ENCODE measurements around the gene FASN.

Gene FASN

GRCh38 chr17:82073446-82073845 is 24.6 kb downstream of the FASN start:
- peaks cover 2 to 4% of the 10 kb centered on the region in 2 donors for H3K4me1 ChIP-seq (ENCODE audit: control insufficient read depth in 2 of 2, insufficient read depth in 2 of 2, low read length in 2 of 2)
- H3K27ac ChIP-seq (ENCODE audit: low read depth in 2 of 2, low read length in 2 of 2), result peak overlapping the region; percentile 23 to 71
- no peak overlapping the region for H3K9ac ChIP-seq (ENCODE audit: low read depth in 1 of 2, low read length in 2 of 2)
- no peaks in the 10 kb centered on the region for H3K27me3 ChIP-seq (ENCODE audit: control insufficient read depth in 2 of 2, insufficient read depth in 2 of 2, low read length in 2 of 2)
- no peaks in the 10 kb centered on the region for H3K9me3 ChIP-seq (ENCODE audit: control insufficient read depth in 2 of 2, low read length in 2 of 2)
- H3K4me3 ChIP-seq (ENCODE audit: low read length in 2 of 2), result no peak overlapping the region
- H3K36me3 ChIP-seq (ENCODE audit: control insufficient read depth in 2 of 2, insufficient read depth in 2 of 2, low read length in 2 of 2), result no peaks in the 10 kb centered on the region

- H3K9ac ChIP-seq (ENCODE audit: low read depth in 1 of 2, low read length in 2 of 2), result no peak overlapping the region
- peak overlapping the region; percentile 77 to 79 for H3K27ac ChIP-seq (ENCODE audit: low read depth in 2 of 2, low read length in 2 of 2)
Observed at GRCh38 chr17:82072827-82073226, 25.2 kb downstream of the FASN start.

GRCh38 chr17:82070611-82071010 is 27.4 kb downstream of the FASN start:
- H3K9me3 ChIP-seq (ENCODE audit: control insufficient read depth in 2 of 2, low read length in 2 of 2), result no peaks in the 10 kb centered on the region
- H3K27me3 ChIP-seq (ENCODE audit: control insufficient read depth in 2 of 2, insufficient read depth in 2 of 2, low read length in 2 of 2), result no peaks in the 10 kb centered on the region
- H3K4me1 ChIP-seq (ENCODE audit: control insufficient read depth in 2 of 2, insufficient read depth in 2 of 2, low read length in 2 of 2), result peaks cover 2 to 10% of the 10 kb centered on the region in 2 donors
- no peaks in the 10 kb centered on the region for H3K36me3 ChIP-seq (ENCODE audit: control insufficient read depth in 2 of 2, insufficient read depth in 2 of 2, low read length in 2 of 2)
- no peak overlapping the region for H3K4me3 ChIP-seq (ENCODE audit: low read length in 2 of 2)
- no peak overlapping the region for H3K9ac ChIP-seq (ENCODE audit: low read depth in 1 of 2, low read length in 2 of 2)
- no peak overlapping the region for H3K27ac ChIP-seq (ENCODE audit: low read depth in 2 of 2, low read length in 2 of 2)

More at GRCh38 chr17:82072827-82073226, 25.2 kb downstream of the FASN start:
- Histone ChIP-seq H3K4me1 (ENCODE audit: control insufficient read depth in 2 of 2, insufficient read depth in 2 of 2, low read length in 2 of 2) (peaks cover 2 to 4% of the 10 kb centered on the region in 2 donors), H3K4me3 (ENCODE audit: low read length in 2 of 2) (no peak overlapping the region), H3K27me3 (ENCODE audit: control insufficient read depth in 2 of 2, insufficient read depth in 2 of 2, low read length in 2 of 2) (no peaks in the 10 kb centered on the region), H3K36me3 (ENCODE audit: control insufficient read depth in 2 of 2, insufficient read depth in 2 of 2, low read length in 2 of 2) (no peaks in the 10 kb centered on the region), H3K9me3 (ENCODE audit: control insufficient read depth in 2 of 2, low read length in 2 of 2) (no peaks in the 10 kb centered on the region)

GRCh38 chr17:82065638-82066303 is 32.3 kb downstream of the FASN start, which contains the start of gene DUS1L:
Gene DUS1L (minus strand): TSS chr17:82065804. CDS start chr17:82065059, 745 bp downstream.
- H3K9ac ChIP-seq (ENCODE audit: low read depth in 1 of 2, low read length in 2 of 2), result peak within 1 kb of the TSS; percentile 80 to 87
- peak within 1 kb of the TSS; percentile 71 to 75 for H3K27ac ChIP-seq (ENCODE audit: low read depth in 2 of 2, low read length in 2 of 2)
- peak within 1 kb of the TSS; percentile 75 to 76 for H3K4me3 ChIP-seq (ENCODE audit: low read length in 2 of 2)
- peaks cover 17 to 27% of the 10 kb centered on the region in 2 donors for H3K36me3 ChIP-seq (ENCODE audit: control insufficient read depth in 2 of 2, insufficient read depth in 2 of 2, low read length in 2 of 2)
- no peaks in the 10 kb centered on the region for H3K27me3 ChIP-seq (ENCODE audit: control insufficient read depth in 2 of 2, insufficient read depth in 2 of 2, low read length in 2 of 2)
- H3K9me3 ChIP-seq (ENCODE audit: control insufficient read depth in 2 of 2, low read length in 2 of 2), result no peaks in the 10 kb centered on the region
- H3K4me1 ChIP-seq (ENCODE audit: control insufficient read depth in 2 of 2, insufficient read depth in 2 of 2, low read length in 2 of 2), result peaks cover 12 to 17% of the 10 kb centered on the region in 2 donors

- Histone ChIP-seq H3K9me3 (ENCODE audit: control insufficient read depth in 2 of 2, low read length in 2 of 2) (no peaks in the 10 kb centered on the region), H3K27me3 (ENCODE audit: control insufficient read depth in 2 of 2, insufficient read depth in 2 of 2, low read length in 2 of 2) (no peaks in the 10 kb centered on the region), H3K27ac (ENCODE audit: low read depth in 2 of 2, low read length in 2 of 2) (peak overlapping the region; percentile 29 to 67), H3K4me1 (ENCODE audit: control insufficient read depth in 2 of 2, insufficient read depth in 2 of 2, low read length in 2 of 2) (peaks cover 12 to 17% of the 10 kb centered on the region in 2 donors), H3K36me3 (ENCODE audit: control insufficient read depth in 2 of 2, insufficient read depth in 2 of 2, low read length in 2 of 2) (peaks cover 22 to 32% of the 10 kb centered on the region in 2 donors), H3K9ac (ENCODE audit: low read depth in 1 of 2, low read length in 2 of 2) (peak overlapping the region; percentile 70 to 87), H3K4me3 (ENCODE audit: low read length in 2 of 2) (peak overlapping the region; percentile 71 to 76)
Observed at GRCh38 chr17:82065193-82065637, 32.8 kb downstream of the FASN start.

GRCh38 chr17:82064433-82065192 is 33.4 kb downstream of the FASN start:
- Histone ChIP-seq H3K9ac (ENCODE audit: low read depth in 1 of 2, low read length in 2 of 2) (peak overlapping the region; percentile 70 to 87), H3K36me3 (ENCODE audit: control insufficient read depth in 2 of 2, insufficient read depth in 2 of 2, low read length in 2 of 2) (peaks cover 26 to 39% of the 10 kb centered on the region in 2 donors), H3K9me3 (ENCODE audit: control insufficient read depth in 2 of 2, low read length in 2 of 2) (no peaks in the 10 kb centered on the region), H3K4me1 (ENCODE audit: control insufficient read depth in 2 of 2, insufficient read depth in 2 of 2, low read length in 2 of 2) (peaks cover 12 to 17% of the 10 kb centered on the region in 2 donors), H3K27ac (ENCODE audit: low read depth in 2 of 2, low read length in 2 of 2) (peak overlapping the region; percentile 29 to 67), H3K27me3 (ENCODE audit: control insufficient read depth in 2 of 2, insufficient read depth in 2 of 2, low read length in 2 of 2) (no peaks in the 10 kb centered on the region), H3K4me3 (ENCODE audit: low read length in 2 of 2) (peak overlapping the region; percentile 71 to 76)

GRCh38 chr17:82063424-82064415 is 34.3 kb downstream of the FASN start:
- Histone ChIP-seq H3K4me1 (ENCODE audit: control insufficient read depth in 2 of 2, insufficient read depth in 2 of 2, low read length in 2 of 2) (peaks cover 12 to 17% of the 10 kb centered on the region in 2 donors), H3K27ac (ENCODE audit: low read depth in 2 of 2, low read length in 2 of 2) (no peak overlapping the region), H3K9me3 (ENCODE audit: control insufficient read depth in 2 of 2, low read length in 2 of 2) (no peaks in the 10 kb centered on the region), H3K27me3 (ENCODE audit: control insufficient read depth in 2 of 2, insufficient read depth in 2 of 2, low read length in 2 of 2) (no peaks in the 10 kb centered on the region), H3K9ac (ENCODE audit: low read depth in 1 of 2, low read length in 2 of 2) (peak overlapping the region in 1 of 2 donors; percentile 87), H3K36me3 (ENCODE audit: control insufficient read depth in 2 of 2, insufficient read depth in 2 of 2, low read length in 2 of 2) (peaks cover 35 to 47% of the 10 kb centered on the region in 2 donors), H3K4me3 (ENCODE audit: low read length in 2 of 2) (peak overlapping the region; percentile 71 to 76)

GRCh38 chr17:82062984-82063368 is 35.1 kb downstream of the FASN start:
- Histone ChIP-seq H3K36me3 (ENCODE audit: control insufficient read depth in 2 of 2, insufficient read depth in 2 of 2, low read length in 2 of 2) (peaks cover 40 to 49% of the 10 kb centered on the region in 2 donors), H3K27me3 (ENCODE audit: control insufficient read depth in 2 of 2, insufficient read depth in 2 of 2, low read length in 2 of 2) (no peaks in the 10 kb centered on the region), H3K4me1 (ENCODE audit: control insufficient read depth in 2 of 2, insufficient read depth in 2 of 2, low read length in 2 of 2) (peaks cover 12 to 17% of the 10 kb centered on the region in 2 donors), H3K4me3 (ENCODE audit: low read length in 2 of 2) (no peak overlapping the region), H3K27ac (ENCODE audit: low read depth in 2 of 2, low read length in 2 of 2) (no peak overlapping the region), H3K9ac (ENCODE audit: low read depth in 1 of 2, low read length in 2 of 2) (no peak overlapping the region), H3K9me3 (ENCODE audit: control insufficient read depth in 2 of 2, low read length in 2 of 2) (no peaks in the 10 kb centered on the region)

- no peaks in the 10 kb centered on the region for H3K9me3 ChIP-seq (ENCODE audit: control insufficient read depth in 2 of 2, low read length in 2 of 2)
- no peak overlapping the region for H3K9ac ChIP-seq (ENCODE audit: low read depth in 1 of 2, low read length in 2 of 2)
- H3K4me1 ChIP-seq (ENCODE audit: control insufficient read depth in 2 of 2, insufficient read depth in 2 of 2, low read length in 2 of 2), result peaks cover 12 to 17% of the 10 kb centered on the region in 2 donors
- no peak overlapping the region for H3K27ac ChIP-seq (ENCODE audit: low read depth in 2 of 2, low read length in 2 of 2)
- H3K4me3 ChIP-seq (ENCODE audit: low read length in 2 of 2), result no peak overlapping the region
- no peaks in the 10 kb centered on the region for H3K27me3 ChIP-seq (ENCODE audit: control insufficient read depth in 2 of 2, insufficient read depth in 2 of 2, low read length in 2 of 2)
- H3K36me3 ChIP-seq (ENCODE audit: control insufficient read depth in 2 of 2, insufficient read depth in 2 of 2, low read length in 2 of 2), result peaks cover 45 to 52% of the 10 kb centered on the region in 2 donors
Observed at GRCh38 chr17:82062076-82062983, 35.7 kb downstream of the FASN start.

Measured in mucosa of rectum (tissue), 2 donors.